Neural progenitor cell (in vitro differentiated cells): Measurements from ENCODE around the gene CABP4. TPM values are rescaled to one million over a fixed set of nuclear protein-coding genes. Genes with fewer than 3 reads are reported as not detected.

Source experiments
- DNase-seq: peaks from one replicate; pipeline ENCODE4 v3.0.0-alpha.2; 2016; ENCODE audit warnings: low spot score
- H2AFZ ChIP-seq: fragments of 200-600 bp; sonication (generic); replicated peaks from 2 replicates; pipeline ENCODE4 v1.6.1; 2016; ENCODE audit warnings: antibody characterized with exemption
- H3F3A ChIP-seq: fragments of 200-600 bp; sonication (generic); 2 replicates; pipeline ENCODE4 v1.6.1; 2016; ENCODE audit warnings: antibody characterized with exemption, low read depth
- H3K27ac ChIP-seq: fragments of 200-600 bp; sonication (generic); 2 replicates; pipeline ENCODE4 v1.5.1; 2016; ENCODE audit warnings: mild to moderate bottlenecking
- H3K27me3 ChIP-seq: fragments of 200-600 bp; sonication (generic); 2 replicates; pipeline ENCODE4 v1.6.1; 2016; ENCODE audit warnings: mild to moderate bottlenecking, moderate library complexity
- H3K36me3 ChIP-seq: fragments of 200-600 bp; sonication (generic); 2 replicates; pipeline ENCODE4 v1.5.1; 2016
- H3K4me1 ChIP-seq: fragments of 200-600 bp; sonication (generic); 2 replicates; pipeline ENCODE4 v1.6.1; 2016; ENCODE audit warnings: mixed run types
- H3K4me2 ChIP-seq: fragments of 200-600 bp; sonication (generic); 2 replicates; pipeline ENCODE4 v1.6.1; 2016
- H3K4me3 ChIP-seq: fragments of 200-600 bp; sonication (generic); 2 replicates; pipeline ENCODE4 v1.5.1; 2016
- H3K79me2 ChIP-seq: fragments of 200-600 bp; sonication (generic); 2 replicates; pipeline ENCODE4 v1.6.1; 2016; ENCODE audit warnings: low read depth
- H3K9ac ChIP-seq: fragments of 200-600 bp; sonication (generic); 2 replicates; pipeline ENCODE4 v1.6.1; 2016
- H3K9me3 ChIP-seq: fragments of 200-600 bp; sonication (generic); 2 replicates; pipeline ENCODE4 v1.5.1; 2016; ENCODE audit warnings: low read depth
- H4K20me1 ChIP-seq: fragments of 200-600 bp; sonication (generic); 2 replicates; pipeline ENCODE4 v1.6.1; 2016; ENCODE audit warnings: low read depth
- H3K27ac Mint-ChIP-seq: 3 replicates; pipeline ENCODE4 v1.8.0; 2021; ENCODE audit warnings: mixed read lengths
- H3K27me3 Mint-ChIP-seq: 2 replicates; pipeline ENCODE4 v1.8.0; 2022; ENCODE audit warnings: low read depth, mild to moderate bottlenecking, inconsistent platforms, moderate library complexity, mixed read lengths; ENCODE audit not compliant: insufficient read depth
- H3K36me3 Mint-ChIP-seq: 3 replicates; pipeline ENCODE4 v1.8.0; 2021; ENCODE audit warnings: mixed read lengths
- H3K4me1 Mint-ChIP-seq: 3 replicates; pipeline ENCODE4 v1.8.0; 2021; ENCODE audit warnings: mixed read lengths
- H3K4me3 Mint-ChIP-seq: 3 replicates; pipeline ENCODE4 v1.8.0; 2021; ENCODE audit warnings: mild to moderate bottlenecking, moderate library complexity, mixed read lengths
- H3K9me3 Mint-ChIP-seq: 3 replicates; pipeline ENCODE4 v1.8.0; 2020; ENCODE audit warnings: mixed read lengths
- EZH2 ChIP-seq: fragments of 200-600 bp; sonication (generic); IDR thresholded peaks from 2 replicates; pipeline ENCODE4 v1.6.1; 2017; ENCODE audit warnings: antibody characterized with exemption, mild to moderate bottlenecking, moderate library complexity
- EZH2phosphoT487 ChIP-seq: fragments of 200-600 bp; sonication (generic); IDR thresholded peaks from 2 replicates; pipeline ENCODE4 v1.6.1; 2017; ENCODE audit warnings: antibody characterized with exemption
- total RNA-seq: library from RNA; depleted of rRNA; stranded (reverse); fragments of >200 nt; gene quantifications from 2 replicates; pipeline ENCODE4 v1.2.3, GENCODE V29; 2015; ENCODE audit warnings: low replicate concordance
- TF ChIP-seq, protein P1 (sequence below): fragments of 200-600 bp; sonication (generic); IDR thresholded peaks from 2 replicates; pipeline ENCODE4 v1.5.1; 2017; ENCODE audit warnings: antibody characterized with exemption, mild to moderate bottlenecking

Gene CABP4
- total RNA-seq, 1 donor from 2014 or later, result not detected

DNA sequence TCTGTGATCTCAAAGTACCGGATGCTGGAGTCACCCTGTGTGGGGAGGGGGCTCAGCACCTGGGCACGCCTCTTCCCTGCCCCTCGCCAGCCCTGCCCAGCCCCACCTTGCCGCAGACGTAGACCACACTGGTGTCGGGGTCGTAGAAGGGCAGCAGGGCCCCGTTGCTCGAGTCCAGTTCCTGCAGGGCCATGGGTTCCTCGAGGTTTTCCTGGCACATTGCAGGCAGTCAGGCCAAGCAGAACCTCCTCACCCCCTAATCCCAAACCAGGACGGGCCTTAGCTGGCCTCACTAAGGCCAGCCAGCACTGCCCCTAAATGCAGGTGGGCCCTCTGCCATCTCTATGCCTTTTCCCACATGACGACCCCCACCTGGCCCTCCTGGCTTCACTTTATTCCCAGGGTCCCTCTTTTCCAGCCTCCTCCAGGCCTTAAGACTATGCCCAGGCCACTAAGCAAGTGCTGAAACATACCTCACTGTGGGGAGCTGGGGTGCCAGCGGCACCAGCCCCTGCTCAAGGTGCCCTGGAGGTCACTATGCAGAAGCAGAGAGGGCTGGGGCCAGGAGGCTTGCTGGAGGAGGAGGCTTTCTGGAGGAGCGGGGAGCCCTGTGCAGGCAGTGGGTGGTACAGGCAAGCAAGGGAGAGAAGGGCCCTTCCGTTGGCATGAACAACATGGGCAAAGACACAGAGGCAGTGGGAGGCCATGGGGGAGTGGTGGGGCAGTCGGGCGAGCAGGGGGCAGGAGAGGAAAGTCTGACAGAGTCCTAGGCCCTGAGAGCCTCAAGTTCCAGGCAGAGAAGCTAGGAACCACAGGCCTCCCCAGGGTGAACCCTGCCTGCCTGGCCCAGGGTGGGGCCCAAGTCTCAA, 14.7 kb upstream of the CABP4 start:
- no peak overlapping the region for H3K27ac ChIP-seq
- Mint-ChIP-seq H3K4me1 (peaks cover 12% of the 10 kb centered on the region), H3K9me3 (no peaks in the 10 kb centered on the region), H3K27me3 (peaks cover 2% of the 10 kb centered on the region), H3K27ac (no peak overlapping the region), H3K36me3 (peaks cover 8% of the 10 kb centered on the region), H3K4me3 (peak overlapping the region; percentile 44)
- H3F3A ChIP-seq, result peaks cover 19% of the 10 kb centered on the region
- no peaks in the 10 kb centered on the region for H3K36me3 ChIP-seq
- no peak overlapping the region for H3K4me3 ChIP-seq
- H3K9me3 ChIP-seq, result no peaks in the 10 kb centered on the region
- no peaks in the 10 kb centered on the region for H4K20me1 ChIP-seq
- H3K79me2 ChIP-seq, result no peaks in the 10 kb centered on the region
- no peak overlapping the region for H3K9ac ChIP-seq
- H2AFZ ChIP-seq, result no peak overlapping the region
- no peak for TF ChIP-seq EZH2phosphoT487
- TF ChIP-seq EZH2, result no peak
- DNase-seq, result no peak
- H3K4me1 ChIP-seq, result no peaks in the 10 kb centered on the region
- no peak overlapping the region for H3K4me2 ChIP-seq
- no peaks in the 10 kb centered on the region for H3K27me3 ChIP-seq

DNA sequence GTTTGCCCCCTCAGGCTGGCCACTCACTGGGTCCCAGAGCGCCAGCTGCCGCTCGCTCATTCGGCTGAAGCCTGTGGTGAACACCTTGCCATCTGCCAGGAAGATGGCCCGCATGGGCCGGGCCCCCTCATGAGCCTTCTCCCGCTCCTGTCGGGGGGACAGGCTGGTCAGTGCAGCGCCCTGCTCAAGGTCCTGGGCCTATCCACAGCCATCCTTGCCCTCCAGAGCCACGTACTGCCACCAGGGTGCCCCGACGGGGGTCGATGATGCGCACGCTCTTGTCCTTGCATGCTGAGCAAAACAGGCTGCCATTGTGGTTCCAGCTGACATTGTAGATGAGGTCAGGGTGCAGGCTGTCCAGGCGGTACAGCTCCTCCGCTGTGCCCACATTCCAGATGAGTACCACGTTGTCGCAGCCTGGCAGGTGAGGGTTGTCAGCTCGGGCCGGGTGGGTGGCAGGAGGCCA, 14.0 kb upstream of the CABP4 start:
- Histone ChIP-seq H3K79me2 (no peaks in the 10 kb centered on the region), H3K4me3 (no peak overlapping the region), H4K20me1 (no peaks in the 10 kb centered on the region), H3K9ac (no peak overlapping the region), H3K4me1 (no peaks in the 10 kb centered on the region), H2AFZ (no peak overlapping the region), H3K36me3 (no peaks in the 10 kb centered on the region), H3F3A (peaks cover 19% of the 10 kb centered on the region), H3K9me3 (no peaks in the 10 kb centered on the region), H3K27ac (no peak overlapping the region), H3K4me2 (no peak overlapping the region), H3K27me3 (no peaks in the 10 kb centered on the region)
- no peak for DNase-seq
- H3K36me3 Mint-ChIP-seq, result peaks cover 8% of the 10 kb centered on the region
- H3K4me3 Mint-ChIP-seq, result no peak overlapping the region
- H3K27ac Mint-ChIP-seq, result no peak overlapping the region
- peaks cover 2% of the 10 kb centered on the region for H3K27me3 Mint-ChIP-seq
- TF ChIP-seq EZH2phosphoT487 (no peak), EZH2 (no peak)
- TF ChIP-seq, protein P1, sequence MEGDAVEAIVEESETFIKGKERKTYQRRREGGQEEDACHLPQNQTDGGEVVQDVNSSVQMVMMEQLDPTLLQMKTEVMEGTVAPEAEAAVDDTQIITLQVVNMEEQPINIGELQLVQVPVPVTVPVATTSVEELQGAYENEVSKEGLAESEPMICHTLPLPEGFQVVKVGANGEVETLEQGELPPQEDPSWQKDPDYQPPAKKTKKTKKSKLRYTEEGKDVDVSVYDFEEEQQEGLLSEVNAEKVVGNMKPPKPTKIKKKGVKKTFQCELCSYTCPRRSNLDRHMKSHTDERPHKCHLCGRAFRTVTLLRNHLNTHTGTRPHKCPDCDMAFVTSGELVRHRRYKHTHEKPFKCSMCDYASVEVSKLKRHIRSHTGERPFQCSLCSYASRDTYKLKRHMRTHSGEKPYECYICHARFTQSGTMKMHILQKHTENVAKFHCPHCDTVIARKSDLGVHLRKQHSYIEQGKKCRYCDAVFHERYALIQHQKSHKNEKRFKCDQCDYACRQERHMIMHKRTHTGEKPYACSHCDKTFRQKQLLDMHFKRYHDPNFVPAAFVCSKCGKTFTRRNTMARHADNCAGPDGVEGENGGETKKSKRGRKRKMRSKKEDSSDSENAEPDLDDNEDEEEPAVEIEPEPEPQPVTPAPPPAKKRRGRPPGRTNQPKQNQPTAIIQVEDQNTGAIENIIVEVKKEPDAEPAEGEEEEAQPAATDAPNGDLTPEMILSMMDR, result no peak
- peaks cover 14% of the 10 kb centered on the region for H3K4me1 Mint-ChIP-seq
- no peaks in the 10 kb centered on the region for H3K9me3 Mint-ChIP-seq

DNA sequence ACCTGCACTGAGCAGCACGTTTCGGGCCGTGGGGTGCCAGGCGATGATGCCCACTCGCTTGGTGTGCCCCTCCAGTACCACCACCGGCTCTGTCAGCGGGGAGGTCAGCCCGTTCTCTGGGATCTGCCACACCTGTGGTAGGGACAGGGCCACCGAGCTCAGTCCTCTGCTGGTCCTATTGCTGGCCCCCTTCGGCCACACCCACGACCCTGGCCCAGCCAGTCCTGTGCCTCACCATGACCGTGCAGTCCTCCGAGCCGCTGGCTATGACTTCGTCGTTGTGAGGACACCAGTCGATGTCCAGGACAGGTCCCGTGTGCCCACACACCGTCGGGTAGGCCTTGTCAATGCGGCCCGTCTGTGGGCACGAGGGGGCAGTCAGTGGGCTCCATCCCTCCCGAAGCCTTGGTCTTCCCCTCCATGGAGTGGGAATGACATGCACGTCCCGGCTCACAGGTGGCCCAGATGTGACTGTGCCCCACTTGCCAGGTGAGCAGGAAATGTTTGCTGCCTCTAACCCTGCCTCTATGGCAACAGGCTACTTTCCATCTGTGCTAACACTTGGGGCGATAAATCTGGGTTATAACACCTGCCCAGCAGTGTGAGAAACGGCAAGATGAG, 13.3 kb upstream of the CABP4 start:
- Histone ChIP-seq H3K27me3 (no peaks in the 10 kb centered on the region), H3K27ac (no peak overlapping the region), H3F3A (peaks cover 19% of the 10 kb centered on the region), H3K9ac (no peak overlapping the region), H3K4me1 (no peaks in the 10 kb centered on the region), H3K79me2 (no peaks in the 10 kb centered on the region), H3K36me3 (no peaks in the 10 kb centered on the region), H3K4me2 (no peak overlapping the region), H4K20me1 (no peaks in the 10 kb centered on the region), H2AFZ (no peak overlapping the region), H3K9me3 (no peaks in the 10 kb centered on the region), H3K4me3 (no peak overlapping the region)
- Mint-ChIP-seq H3K36me3 (peaks cover 6% of the 10 kb centered on the region), H3K4me1 (peaks cover 11% of the 10 kb centered on the region), H3K9me3 (no peaks in the 10 kb centered on the region), H3K27me3 (peaks cover 2% of the 10 kb centered on the region), H3K27ac (no peak overlapping the region), H3K4me3 (peak overlapping the region; percentile 89)
- DNase-seq, result no peak
- TF ChIP-seq, protein P1, result no peak
- TF ChIP-seq EZH2, result no peak
- TF ChIP-seq EZH2phosphoT487, result no peak
